ENCODE data around the gene SELENON. TPM values are rescaled to one million over a fixed set of nuclear protein-coding genes. Genes with fewer than 3 reads are reported as not detected.

Gene SELENON
- total and polyA plus RNA-seq, 12 donors, result 8.7 to 105 (median 67.8) TPM

GRCh38 chr1:25780318-25781129 is 19.5 kb upstream of the SELENON start:
- Histone ChIP-seq H3K27ac (peak overlapping the region in 1 of 5 donors; percentile 29), H3K9me3 (replicated peaks in 1 of 3) (no peaks in the 10 kb centered on the region), H3K36me3 (replicated peaks in 1 of 2) (peaks cover 0 to 4% of the 10 kb centered on the region in 2 donors), H3K4me3 (no peak overlapping the region), H3K4me1 (replicated peaks in 1 of 2) (no peaks in the 10 kb centered on the region), H3K27me3 (no peaks in the 10 kb centered on the region)
- 83 to 91% (median 89%) methylated on average over 11 to 14 of the region's 14 CpGs for WGBS, 4 donors
- intact Hi-C loops (cut with DNase I), result no loop called here
- TF ChIP-seq POLR2A (IDR thresholded peaks at IDR 0.05) (no peak), CTCF (IDR thresholded peaks at IDR 0.05) (no peak)
- no peak for DNase-seq

GRCh38 chr1:25781130-25781433 is 18.9 kb upstream of the SELENON start:
- peak overlapping the region in 1 of 5 donors; percentile 29 for H3K27ac ChIP-seq
- DNase-seq, result no peak
- WGBS, 4 donors, result 68 to 100% (median 86%) methylated on average over 1 to 3 of the region's 3 CpGs
- H3K9me3 ChIP-seq (replicated peaks in 1 of 3), result no peaks in the 10 kb centered on the region
- H3K27me3 ChIP-seq, result no peaks in the 10 kb centered on the region
- intact Hi-C loops (cut with DNase I), result no loop called here
- TF ChIP-seq CTCF (IDR thresholded peaks at IDR 0.05), result no peak
- no peak for TF ChIP-seq POLR2A (IDR thresholded peaks at IDR 0.05)
- no peak overlapping the region for H3K4me3 ChIP-seq
- no peaks in the 10 kb centered on the region for H3K4me1 ChIP-seq (replicated peaks in 1 of 2)
- H3K36me3 ChIP-seq (replicated peaks in 1 of 2), result no peaks in the 10 kb centered on the region

- H3K4me1 ChIP-seq (replicated peaks in 1 of 2), result peaks cover 0 to 10% of the 10 kb centered on the region in 2 donors
- no peaks in the 10 kb centered on the region for H3K27me3 ChIP-seq
- no peaks in the 10 kb centered on the region for H3K36me3 ChIP-seq (replicated peaks in 1 of 2)
- intact Hi-C loops (cut with DNase I), result no loop called here
- DNase-seq, result no peak
- H3K4me3 ChIP-seq, result no peak overlapping the region
- 84 to 91% (median 89%) methylated on average over 13 to 18 of the region's 18 CpGs for WGBS, 4 donors
- no peaks in the 10 kb centered on the region for H3K9me3 ChIP-seq (replicated peaks in 1 of 3)
- no peak overlapping the region for H3K27ac ChIP-seq
- TF ChIP-seq CTCF (IDR thresholded peaks at IDR 0.05), result no peak
- TF ChIP-seq POLR2A (IDR thresholded peaks at IDR 0.05), result no peak
Observed at GRCh38 chr1:25782608-25783201, 17.3 kb upstream of the SELENON start.

GRCh38 chr1:25784575-25785051 is 15.4 kb upstream of the SELENON start:
- intact Hi-C loops (cut with DNase I), result no loop called here
- TF ChIP-seq CTCF (IDR thresholded peaks at IDR 0.05) (no peak), POLR2A (IDR thresholded peaks at IDR 0.05) (no peak)
- Histone ChIP-seq H3K9me3 (replicated peaks in 1 of 3) (no peaks in the 10 kb centered on the region), H3K27ac (no peak overlapping the region), H3K36me3 (replicated peaks in 1 of 2) (no peaks in the 10 kb centered on the region), H3K4me3 (no peak overlapping the region), H3K27me3 (no peaks in the 10 kb centered on the region), H3K4me1 (replicated peaks in 1 of 2) (peaks cover 0 to 11% of the 10 kb centered on the region in 2 donors)
- WGBS, 4 donors, result 58 to 71% (median 66%) methylated on average over 9 of the region's 9 CpGs
- peak in 1 of 7 donors; percentile 44 for DNase-seq

Data from adrenal gland (tissue), 12 donors.